ENCODE data around the gene REEP2. TPM values are rescaled to one million over a fixed set of nuclear protein-coding genes. Genes with fewer than 3 reads are reported as not detected.
A peak's percentile ranks its signal among the peaks of the same experiment; 100 is the strongest.

Gene REEP2
- total RNA-seq, 1 donor from 2014 or later: 0.55 TPM

DNA sequence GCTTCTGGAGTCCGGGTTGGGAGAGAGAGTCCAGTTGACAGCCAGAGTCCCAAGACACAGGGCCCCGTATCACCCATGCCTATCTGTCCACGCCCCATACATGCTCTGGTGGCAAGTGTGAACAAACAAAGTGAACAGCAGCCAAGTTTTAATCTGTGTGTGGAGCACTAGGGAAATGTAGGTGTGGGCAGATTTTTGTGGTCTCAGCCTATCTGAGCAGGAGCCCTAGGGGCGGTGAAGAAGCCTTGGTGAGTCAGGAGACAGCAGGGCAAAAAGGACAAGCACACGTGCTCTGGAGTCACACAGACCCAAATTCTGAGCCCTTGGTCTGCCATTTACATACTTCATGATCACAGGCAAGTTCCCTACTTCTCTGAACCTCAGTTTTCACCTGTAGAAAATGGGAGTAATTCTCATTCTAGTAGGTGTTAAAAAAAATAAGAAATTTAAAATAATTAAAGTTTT is 49.7 kb downstream of the REEP2 start:
- H3K4me1 ChIP-seq: peaks cover 12% of the 10 kb centered on the region
- DNase-seq (no peak), ATAC-seq (peak; percentile 1)
- intact Hi-C loops (cut with DNase I): no loop called here
- no peak overlapping the region for H3K27ac ChIP-seq
- H3K9me3 ChIP-seq: no peaks in the 10 kb centered on the region
- no peak overlapping the region for H3K4me3 ChIP-seq
- no peak for TF ChIP-seq CTCF (IDR thresholded peaks at IDR 0.05)
- H3K27me3 ChIP-seq: peaks cover 11% of the 10 kb centered on the region
- no peaks in the 10 kb centered on the region for H3K36me3 ChIP-seq

DNA sequence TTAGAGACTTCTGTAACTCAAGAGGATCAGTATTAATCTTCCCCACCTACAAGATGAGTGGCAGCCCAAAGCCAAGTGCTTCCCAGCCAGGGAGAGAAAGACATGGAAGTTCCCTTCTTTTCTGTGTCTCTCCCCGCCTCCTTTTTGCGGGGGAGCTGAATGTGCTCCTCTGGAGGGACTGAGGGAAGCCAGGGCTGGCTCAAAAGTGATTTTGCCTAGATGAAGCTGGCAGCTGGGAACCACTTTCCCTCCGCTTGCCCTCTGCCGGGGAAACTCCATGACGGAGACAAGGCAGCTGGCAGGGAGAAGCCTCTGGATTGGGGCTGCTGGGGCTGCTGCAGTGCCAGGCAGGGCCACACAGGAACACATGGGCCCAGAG is 50.8 kb downstream of the REEP2 start:
- Histone ChIP-seq H3K27me3 (peaks cover 11% of the 10 kb centered on the region), H3K4me1 (peaks cover 12% of the 10 kb centered on the region), H3K4me3 (no peak overlapping the region), H3K36me3 (no peaks in the 10 kb centered on the region), H3K9me3 (no peaks in the 10 kb centered on the region), H3K27ac (no peak overlapping the region)
- ATAC-seq: no peak
- intact Hi-C loops (cut with DNase I): no loop called here
- DNase-seq: no peak
- no peak for TF ChIP-seq CTCF (IDR thresholded peaks at IDR 0.05)

DNA sequence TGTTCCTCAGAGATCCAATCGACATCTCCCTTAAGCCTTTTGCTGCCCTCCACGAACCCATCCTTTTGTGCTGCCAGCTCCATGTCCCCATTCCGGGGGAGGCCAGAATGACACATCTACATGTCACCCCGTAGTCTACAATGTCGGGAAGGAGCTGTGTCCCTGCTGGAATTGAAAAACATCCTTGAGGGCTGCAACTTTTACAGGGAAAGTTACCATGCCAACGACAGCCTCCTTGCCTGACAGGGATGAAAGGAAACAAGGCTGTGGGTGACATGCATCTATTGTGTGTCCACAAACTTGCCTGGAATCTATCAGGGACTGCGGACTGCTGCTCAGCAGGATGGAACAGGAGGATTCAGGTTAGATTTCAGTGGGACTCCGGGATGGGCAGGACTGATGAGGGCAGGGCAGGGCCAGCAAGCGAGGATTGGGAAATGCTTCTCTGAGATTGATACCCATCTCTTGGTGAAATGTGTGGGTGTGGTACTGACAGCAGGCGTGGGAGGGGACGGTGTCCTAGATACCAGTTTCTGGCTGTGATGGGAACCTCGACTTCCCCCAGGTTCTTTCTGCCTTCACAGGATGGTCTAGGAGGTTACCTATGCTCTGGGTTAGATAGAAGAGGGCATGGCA is 51.9 kb downstream of the REEP2 start:
- intact Hi-C loops (cut with DNase I): no loop called here
- Histone ChIP-seq H3K36me3 (no peaks in the 10 kb centered on the region), H3K9me3 (no peaks in the 10 kb centered on the region), H3K4me3 (no peak overlapping the region), H3K27me3 (peaks cover 11% of the 10 kb centered on the region), H3K4me1 (peaks cover 12% of the 10 kb centered on the region), H3K27ac (no peak overlapping the region)
- TF ChIP-seq CTCF (IDR thresholded peaks at IDR 0.05): no peak
- no peak for ATAC-seq
- DNase-seq: no peak

DNA sequence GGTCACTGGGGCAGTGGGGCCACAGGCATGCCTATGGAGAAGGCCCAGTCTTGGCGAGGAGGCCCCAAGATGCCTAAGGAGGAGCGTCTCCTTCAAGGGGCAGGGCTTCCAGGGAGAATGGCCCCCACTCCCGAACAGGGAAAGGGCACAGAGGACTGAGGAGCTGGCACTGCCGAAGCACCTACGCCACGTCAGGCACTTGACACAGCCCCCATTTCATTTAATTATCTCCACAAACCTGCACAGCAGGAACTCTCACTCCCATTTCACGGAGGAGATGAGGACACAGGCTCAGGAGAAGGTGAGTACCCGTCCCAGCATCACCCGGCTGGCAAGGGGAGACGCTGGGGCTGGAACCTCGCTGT is 52.4 kb downstream of the REEP2 start:
- Histone ChIP-seq H3K27ac (no peak overlapping the region), H3K4me1 (peaks cover 12% of the 10 kb centered on the region), H3K4me3 (peak overlapping the region; percentile 56), H3K36me3 (no peaks in the 10 kb centered on the region), H3K9me3 (no peaks in the 10 kb centered on the region), H3K27me3 (peaks cover 11% of the 10 kb centered on the region)
- no peak for TF ChIP-seq CTCF (IDR thresholded peaks at IDR 0.05)
- DNase-seq: no peak
- intact Hi-C loops (cut with DNase I): no loop called here
- ATAC-seq: no peak

- Histone ChIP-seq H3K9me3 (no peaks in the 10 kb centered on the region), H3K27me3 (peaks cover 11% of the 10 kb centered on the region), H3K4me1 (peaks cover 12% of the 10 kb centered on the region), H3K27ac (no peak overlapping the region), H3K36me3 (no peaks in the 10 kb centered on the region), H3K4me3 (peak overlapping the region; percentile 56)
- ATAC-seq (peak; percentile 98), DNase-seq (peak; percentile 96)
- intact Hi-C loops (cut with DNase I): no loop called here
- TF ChIP-seq CTCF (IDR thresholded peaks at IDR 0.05): no peak
These were observed 53.1 kb downstream of the REEP2 start for GRCh38 chr5:138491669-138492559.

Data from upper lobe of right lung (tissue), 1 donor.